Measurements from ENCODE around the gene CSNK1G1.

CSNK1G1 gene

DNA sequence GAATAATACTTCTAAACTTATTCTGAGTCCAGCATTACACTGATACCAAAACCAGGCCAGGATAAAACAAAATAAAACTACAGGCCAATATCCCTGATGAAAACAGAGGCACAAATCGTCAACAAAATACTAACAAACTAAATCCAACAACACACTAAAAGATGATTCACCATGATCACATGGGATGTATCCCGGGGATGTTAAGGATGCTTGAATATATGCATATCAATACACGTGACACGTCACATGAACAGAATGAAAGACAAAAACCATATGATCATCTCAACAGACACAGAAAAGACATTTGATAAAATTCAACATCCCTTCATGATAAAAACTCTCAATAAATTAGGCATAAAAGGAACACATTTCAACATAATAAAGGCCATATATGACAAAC, 91.5 kb downstream of the CSNK1G1 start:
- Histone ChIP-seq H3F3A (ENCODE audit: insufficient read depth, low read length) (no peaks in the 10 kb centered on the region), H3K79me2 (ENCODE audit: insufficient read depth, low read length) (0 out of 2 replicates have a peak, but pooled peaks cover 3% of the 10 kb centered on the region), H3K4me3 (ENCODE audit: low read depth, low read length, poor library complexity, severe bottlenecking) (no peak overlapping the region), H2AFZ (ENCODE audit: low read length) (no peak overlapping the region), H3K9me3 (ENCODE audit: low read length) (no peaks in the 10 kb centered on the region; the same call in 1 of the 2 replicates), H3K9ac (ENCODE audit: low read length) (no peak overlapping the region), H3K9me2 (ENCODE audit: low read depth, low read length) (no peaks in the 10 kb centered on the region), H3K4me2 (ENCODE audit: low read length) (no peak overlapping the region), H3K27me3 (ENCODE audit: insufficient read depth, low read length) (no peaks in the 10 kb centered on the region), H3K27ac (ENCODE audit: low read depth, low read length, poor library complexity, severe bottlenecking) (no peak overlapping the region), H3K36me3 (ENCODE audit: insufficient read depth, low read length) (peaks cover 5% of the 10 kb centered on the region; the same call in 1 of the 2 replicates), H3K4me1 (ENCODE audit: insufficient read depth, low read length, severe bottlenecking) (no peaks in the 10 kb centered on the region), H4K20me1 (ENCODE audit: insufficient read depth, low read length) (no peaks in the 10 kb centered on the region)
- no peak for TF ChIP-seq EZH2 (IDR thresholded peaks at IDR 0.05; ENCODE audit: borderline replicate concordance, low read length)
- TF ChIP-seq, protein P1, sequence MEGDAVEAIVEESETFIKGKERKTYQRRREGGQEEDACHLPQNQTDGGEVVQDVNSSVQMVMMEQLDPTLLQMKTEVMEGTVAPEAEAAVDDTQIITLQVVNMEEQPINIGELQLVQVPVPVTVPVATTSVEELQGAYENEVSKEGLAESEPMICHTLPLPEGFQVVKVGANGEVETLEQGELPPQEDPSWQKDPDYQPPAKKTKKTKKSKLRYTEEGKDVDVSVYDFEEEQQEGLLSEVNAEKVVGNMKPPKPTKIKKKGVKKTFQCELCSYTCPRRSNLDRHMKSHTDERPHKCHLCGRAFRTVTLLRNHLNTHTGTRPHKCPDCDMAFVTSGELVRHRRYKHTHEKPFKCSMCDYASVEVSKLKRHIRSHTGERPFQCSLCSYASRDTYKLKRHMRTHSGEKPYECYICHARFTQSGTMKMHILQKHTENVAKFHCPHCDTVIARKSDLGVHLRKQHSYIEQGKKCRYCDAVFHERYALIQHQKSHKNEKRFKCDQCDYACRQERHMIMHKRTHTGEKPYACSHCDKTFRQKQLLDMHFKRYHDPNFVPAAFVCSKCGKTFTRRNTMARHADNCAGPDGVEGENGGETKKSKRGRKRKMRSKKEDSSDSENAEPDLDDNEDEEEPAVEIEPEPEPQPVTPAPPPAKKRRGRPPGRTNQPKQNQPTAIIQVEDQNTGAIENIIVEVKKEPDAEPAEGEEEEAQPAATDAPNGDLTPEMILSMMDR (IDR thresholded peaks at IDR 0.05; ENCODE audit: low read length), result no peak

DNA sequence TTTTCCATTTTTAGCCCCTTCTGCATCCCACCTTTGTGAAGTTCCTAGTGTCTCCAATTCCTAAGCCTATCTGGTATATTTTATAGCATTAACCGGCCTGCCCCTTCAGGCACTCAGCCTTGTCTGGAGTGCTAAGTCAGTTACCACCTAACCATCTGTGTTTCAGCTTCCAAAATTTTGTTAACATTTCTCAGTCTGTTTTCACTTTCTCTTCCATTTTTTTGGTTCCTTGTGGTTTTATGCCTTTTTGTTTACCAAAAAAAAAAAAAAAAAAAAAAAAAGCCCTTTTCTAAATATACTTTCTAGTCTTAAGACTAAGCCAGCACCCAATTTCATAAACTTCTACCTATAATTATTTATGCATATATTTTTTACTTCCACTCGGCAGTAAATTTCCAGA, 92.4 kb downstream of the CSNK1G1 start:
- no peak overlapping the region for H3K4me2 ChIP-seq (ENCODE audit: low read length)

DNA sequence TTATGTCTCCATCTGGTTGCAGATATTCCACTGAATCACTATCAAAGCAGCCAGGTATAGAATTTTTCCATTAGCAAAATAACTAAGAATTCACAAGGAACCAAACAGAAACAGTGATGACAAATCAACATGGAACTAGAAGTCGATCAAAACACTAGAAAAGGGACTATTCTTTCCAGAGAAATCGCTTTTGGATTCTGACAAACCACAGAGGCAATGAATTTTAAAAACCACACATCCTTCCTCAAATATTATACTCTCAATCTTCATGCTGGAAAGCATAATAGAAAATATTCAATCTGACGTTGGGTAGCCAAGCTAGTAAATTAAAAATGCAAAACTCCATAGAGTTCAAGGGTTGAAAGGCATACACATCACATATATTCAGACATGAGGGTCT, 99.9 kb downstream of the CSNK1G1 start:
- Histone ChIP-seq H3K9me2 (ENCODE audit: low read depth, low read length) (no peaks in the 10 kb centered on the region), H3K4me3 (ENCODE audit: low read depth, low read length, poor library complexity, severe bottlenecking) (no peak overlapping the region)

More for the DNA sequence above, 92.4 kb downstream of the CSNK1G1 start:
- no peak overlapping the region for H3K9ac ChIP-seq (ENCODE audit: low read length)
- H3K9me3 ChIP-seq (ENCODE audit: low read length), result no peaks in the 10 kb centered on the region; the same call in 1 of the 2 replicates
- H3K27me3 ChIP-seq (ENCODE audit: insufficient read depth, low read length), result no peaks in the 10 kb centered on the region
- TF ChIP-seq EZH2 (IDR thresholded peaks at IDR 0.05; ENCODE audit: borderline replicate concordance, low read length), result no peak
- TF ChIP-seq, protein P1 (IDR thresholded peaks at IDR 0.05; ENCODE audit: low read length), result no peak
- H3K36me3 ChIP-seq (ENCODE audit: insufficient read depth, low read length), result peaks cover 5% of the 10 kb centered on the region; the same call in 1 of the 2 replicates
- H3K9me2 ChIP-seq (ENCODE audit: low read depth, low read length), result no peaks in the 10 kb centered on the region
- no peaks in the 10 kb centered on the region for H4K20me1 ChIP-seq (ENCODE audit: insufficient read depth, low read length)
- H3K79me2 ChIP-seq (ENCODE audit: insufficient read depth, low read length), result 0 out of 2 replicates have a peak, but pooled peaks cover 3% of the 10 kb centered on the region
- no peak overlapping the region for H3K4me3 ChIP-seq (ENCODE audit: low read depth, low read length, poor library complexity, severe bottlenecking)
- no peak overlapping the region for H3K27ac ChIP-seq (ENCODE audit: low read depth, low read length, poor library complexity, severe bottlenecking)
- H3K4me1 ChIP-seq (ENCODE audit: insufficient read depth, low read length, severe bottlenecking), result no peaks in the 10 kb centered on the region
- H3F3A ChIP-seq (ENCODE audit: insufficient read depth, low read length), result no peaks in the 10 kb centered on the region
- H2AFZ ChIP-seq (ENCODE audit: low read length), result no peak overlapping the region

More for the DNA sequence above, 99.9 kb downstream of the CSNK1G1 start:
- no peak overlapping the region for H3K4me2 ChIP-seq (ENCODE audit: low read length)
- no peak overlapping the region for H2AFZ ChIP-seq (ENCODE audit: low read length)
- H3K4me1 ChIP-seq (ENCODE audit: insufficient read depth, low read length, severe bottlenecking), result no peaks in the 10 kb centered on the region
- H3F3A ChIP-seq (ENCODE audit: insufficient read depth, low read length), result no peaks in the 10 kb centered on the region
- H3K27me3 ChIP-seq (ENCODE audit: insufficient read depth, low read length), result no peaks in the 10 kb centered on the region
- TF ChIP-seq EZH2 (IDR thresholded peaks at IDR 0.05; ENCODE audit: borderline replicate concordance, low read length), result no peak
- TF ChIP-seq, protein P1 (IDR thresholded peaks at IDR 0.05; ENCODE audit: low read length), result no peak
- no peaks in the 10 kb centered on the region; the same call in 1 of the 2 replicates for H3K9me3 ChIP-seq (ENCODE audit: low read length)
- H3K9ac ChIP-seq (ENCODE audit: low read length), result no peak overlapping the region
- H4K20me1 ChIP-seq (ENCODE audit: insufficient read depth, low read length), result no peaks in the 10 kb centered on the region
- no peaks in the 10 kb centered on the region for H3K79me2 ChIP-seq (ENCODE audit: insufficient read depth, low read length)
- peaks cover 12% of the 10 kb centered on the region; the same call in 1 of the 2 replicates for H3K36me3 ChIP-seq (ENCODE audit: insufficient read depth, low read length)
- no peak overlapping the region for H3K27ac ChIP-seq (ENCODE audit: low read depth, low read length, poor library complexity, severe bottlenecking)

Data from OCI-LY1 (cell line).